Heart left ventricle (tissue), 16 donors: ENCODE results near the gene TRIM44. TPM values are rescaled to one million over a fixed set of nuclear protein-coding genes. Genes with fewer than 3 reads are reported as not detected.
"Not testable (repeated sequence)": the region's sequence is repeated elsewhere in the genome, so short reads cannot be mapped to it uniquely, and the experiment has no call there.

Experiments
- ATAC-seq, 4 donors: fragments of 200-7000 bp; cut with Tn5 transposase; one replicate each; pipeline ENCODE4 v1.9.1; 2020 to 2022; ENCODE audit warnings: moderate library complexity in 4 of 4, mild to moderate bottlenecking in 3 of 4, moderate number of reproducible peaks in 1 of 4
- DNase-seq, 5 donors: peaks; one replicate each; pipeline ENCODE4 v3.0.0-alpha.2; 2020
- H3K27ac ChIP-seq, 12 donors: fragments of 200-600 bp; sonication (generic) in 4 of 12; one replicate each; pipeline versions ENCODE4 v1.5.0 to v1.8.0; 2016 to 2022; ENCODE audit warnings: mild to moderate bottlenecking in 2 of 12
- H3K27me3 ChIP-seq, 9 donors: fragments of 200-600 bp; sonication (generic) in 2 of 9; one replicate each; pipeline versions ENCODE4 v1.5.1 to v1.8.0; 2016 to 2022; ENCODE audit warnings: mild to moderate bottlenecking in 3 of 9
- H3K36me3 ChIP-seq, 9 donors: fragments of 200-600 bp; sonication (generic) in 2 of 9; one replicate each; pipeline versions ENCODE4 v1.5.0 to v1.8.0; 2018 to 2022; ENCODE audit warnings: mild to moderate bottlenecking in 2 of 9
- H3K4me1 ChIP-seq, 12 donors: fragments of 200-600 bp; sonication (generic) in 4 of 12; one replicate each; pipeline versions ENCODE4 v1.5.0 to v1.8.0; 2016 to 2022; ENCODE audit warnings: mild to moderate bottlenecking in 3 of 12
- H3K4me3 ChIP-seq, 12 donors: fragments of 200-600 bp; sonication (generic) in 4 of 12; one replicate each; pipeline versions ENCODE4 v1.5.0 to v1.8.0; 2017 to 2022; ENCODE audit warnings: mild to moderate bottlenecking in 9 of 12, moderate library complexity in 4 of 12
- H3K9me3 ChIP-seq, 12 donors: fragments of 200-600 bp; sonication (generic) in 4 of 12; one replicate each; pipeline versions ENCODE4 v1.5.0 to v1.8.0; 2016 to 2022; ENCODE audit warnings: mild to moderate bottlenecking in 1 of 12
- CTCF ChIP-seq, 12 donors: fragments of 200-600 bp; sonication (generic) in 4 of 12; IDR thresholded peaks; one replicate each; pipeline versions ENCODE4 v1.5.0 to v1.8.0; 2018 to 2022; ENCODE audit warnings: antibody characterized with exemption in 12 of 12, mild to moderate bottlenecking in 5 of 12
- POLR2A ChIP-seq, 2 donors: fragments of 450-650 bp; IDR thresholded peaks; one replicate each; pipeline ENCODE4 v1.6.1; 2017; ENCODE audit warnings: antibody characterized with exemption in 2 of 2, mild to moderate bottlenecking in 2 of 2, moderate library complexity in 2 of 2
- WGBS, 4 donors: extraction: QIAGEN DNeasy Blood & Tissue Kit in 2 of 4; methylation state at CpG; one replicate each; pipeline versions ENCODE4 v1.1.5 to v1.1.7; 2013 to 2018; 5-methylcytosine and 5-hydroxymethylcytosine counted together
- intact Hi-C, 10 donors: fragments of 100-400 bp; cut with DNase I; formaldehyde crosslinking; loops; one replicate each; pipeline versions ENCODE4 v1.11.1 to v1.14.2; 2022
- polyA plus RNA-seq, 2 donors: library from polyadenylated mRNA; stranded (reverse); fragments of 200-250 nt; gene quantifications; one replicate each; pipeline ENCODE4 v1.2.3, GENCODE V29; 2013
- total RNA-seq, 9 donors: library from RNA; depleted of rRNA in 2 of 9; stranded (reverse); fragments of >200 nt in 2 of 9; fragmentation: NEBNext Ultra II Directional in 3 of 9; extraction: Animal tissue kit (Norgen Biotek cat#: 25700) in 3 of 9; gene quantifications; one replicate each; pipeline versions ENCODE4 v1.1.0 to v1.2.4, GENCODE V29; 2016 to 2023
- donor health status: ischemic (EF 13 %, LVEDD 7.1; RV severe dilation, severe dysfunction).
- donor health status: healthy with polysubstance abuse.
- donor health status: DM: no; HTN: yes; CAD: no.
- donor health status: DM: no; HTN: no; CAD: no.
- donor health status: ischemic (EF 25% LVEDD 6.9; RV normal size, moderate dysfunction).
- donor health status: ischemic (EF 25% LVEDD 5.7; RV mildly dilated, moderate dysfunction).
- donor health status: healthy.
- donor health status: DM: yes; HTN: yes; CAD: no.
- donor health status: ischemic (EF 35%, LVEDD 5.7; RV mildly dilated, moderate dysfunction).
- donor health status: nonischemic (EF 11% LVEDD 7.7; RV severe dilation, severe dysfunction).
- donor health status: DM: yes; HTN: yes; CAD: no.
- donor health status: PGD.
- donor health status: ischemic (EF 29% LVEDD 5.4; RV normal size, mild dysfunction).
- donor health status: nonischemic (EF 23%, LVEDD 6.1; RV moderate dilation, normal function).

Gene TRIM44
- total and polyA plus RNA-seq, 11 donors: 7.9 to 55.3 (median 44.1) TPM

GRCh38 chr11:35662061-35662648 is 420 bp upstream of the TRIM44 start:
- peak overlapping the region; percentile 56 to 92 (median 78) for H3K4me3 ChIP-seq
- 1 to 2% (median 1%) methylated on average over 11 to 12 of the region's 12 CpGs for WGBS, 4 donors
- intact Hi-C loops: loop anchor here (1.0 to 10.0 kb wide), 10 partner anchors 37 to 385 kb away; partner anchors contain the start of genes FJX1 (in 4 of the 10) and LDLRAD3 (in 1 of the 10)
- ATAC-seq (peak; percentile 58 to 78 (median 64)), DNase-seq (no peak)
- no peaks in the 10 kb centered on the region for H3K36me3 ChIP-seq
- peaks cover 0 to 38% (median 19%) of the 10 kb centered on the region in 12 donors for H3K9me3 ChIP-seq
- H3K27ac ChIP-seq: peak overlapping the region; percentile 89 to 99 (median 96)
- peaks cover 0 to 4% (median 0%) of the 10 kb centered on the region in 9 donors for H3K27me3 ChIP-seq
- peaks cover 0 to 31% (median 21%) of the 10 kb centered on the region in 12 donors for H3K4me1 ChIP-seq
- no peak for TF ChIP-seq CTCF (IDR thresholded peaks at IDR 0.05)
- TF ChIP-seq POLR2A (IDR thresholded peaks at IDR 0.05): no peak

GRCh38 chr11:35663408-35663702 is 780 bp downstream of the TRIM44 start:
- Histone ChIP-seq H3K4me1 (peaks cover 0 to 31% (median 21%) of the 10 kb centered on the region in 12 donors), H3K4me3 (peak overlapping the region; percentile 56 to 92 (median 78)), H3K36me3 (peaks cover 0 to 7% (median 0%) of the 10 kb centered on the region in 9 donors), H3K27ac (peak overlapping the region; percentile 89 to 99 (median 96)), H3K27me3 (no peaks in the 10 kb centered on the region), H3K9me3 (peaks cover 0 to 48% (median 19%) of the 10 kb centered on the region in 12 donors)
- DNase-seq (no peak), ATAC-seq (no peak)
- intact Hi-C loops: loop anchor here (2.0 to 10.0 kb wide), 9 partner anchors 39 to 384 kb away; partner anchors contain the start of genes FJX1 (in 4 of the 10) and LDLRAD3 (in 1 of the 10)
- TF ChIP-seq CTCF (IDR thresholded peaks at IDR 0.05) (no peak), POLR2A (IDR thresholded peaks at IDR 0.05) (no peak)
- WGBS, 4 donors: 80 to 84% (median 83%) methylated on average over 10 of the region's 10 CpGs

- Histone ChIP-seq H3K36me3 (peaks cover 0 to 8% (median 0%) of the 10 kb centered on the region in 9 donors), H3K4me3 (peak overlapping the region in 1 of 12 donors; percentile 6), H3K9me3 (peaks cover 0 to 51% (median 19%) of the 10 kb centered on the region in 12 donors), H3K4me1 (peaks cover 0 to 31% (median 22%) of the 10 kb centered on the region in 12 donors), H3K27ac (no peak overlapping the region), H3K27me3 (no peaks in the 10 kb centered on the region)
- intact Hi-C loops: loop anchor here in 8 of 10 donors (5.0 to 10.0 kb wide), 6 partner anchors 43 to 382 kb away; partner anchors contain the start of genes FJX1 (in 2 of the 8) and LDLRAD3 (in 1 of the 8)
- no peak for TF ChIP-seq CTCF (IDR thresholded peaks at IDR 0.05)
- no peak for TF ChIP-seq POLR2A (IDR thresholded peaks at IDR 0.05)
- DNase-seq (no peak), ATAC-seq (no peak)
- 96 to 98% (median 98%) methylated on average over 5 of the region's 5 CpGs for WGBS, 4 donors
Observed at GRCh38 chr11:35664977-35665441, 2.4 kb downstream of the TRIM44 start.

GRCh38 chr11:35667257-35667656 is 4.7 kb downstream of the TRIM44 start:
- Histone ChIP-seq H3K36me3 (peaks cover 0 to 8% (median 0%) of the 10 kb centered on the region in 9 donors), H3K27me3 (no peaks in the 10 kb centered on the region), H3K27ac (no peak overlapping the region), H3K4me3 (no peak overlapping the region), H3K9me3 (peaks cover 0 to 51% (median 19%) of the 10 kb centered on the region in 12 donors), H3K4me1 (peaks cover 0 to 42% (median 29%) of the 10 kb centered on the region in 12 donors)
- TF ChIP-seq CTCF (IDR thresholded peaks at IDR 0.05) (no peak), POLR2A (IDR thresholded peaks at IDR 0.05) (no peak)
- ATAC-seq (no peak), DNase-seq (no peak)
- intact Hi-C loops: loop anchor here in 3 of 10 donors (10.0 kb wide), 2 partner anchors 158 to 278 kb away; partner anchors contain the start of gene LDLRAD3 (in 1 of the 3)
- 93 to 100% (median 95%) methylated on average over 1 of the region's 1 CpG for WGBS, 4 donors

GRCh38 chr11:35668350-35668749 is 5.8 kb downstream of the TRIM44 start:
- not testable (repeated sequence) for H3K36me3 ChIP-seq, H3K4me3 ChIP-seq, DNase-seq, ATAC-seq, H3K27me3 ChIP-seq, H3K27ac ChIP-seq
- Histone ChIP-seq H3K4me1 (peaks cover 0 to 47% (median 33%) of the 10 kb centered on the region in 12 donors), H3K9me3 (peaks cover 0 to 51% (median 19%) of the 10 kb centered on the region in 12 donors)
- intact Hi-C loops: loop anchor here in 3 of 10 donors (10.0 kb wide), 2 partner anchors 156 to 276 kb away; partner anchors contain the start of gene LDLRAD3 (in 1 of the 3)
- WGBS, 4 donors: 95 to 99% (median 97%) methylated on average over 3 of the region's 3 CpGs
